ES-I3 (cell line): Measurements from ENCODE around the gene PRKD1.
"Not testable (repeated sequence)": the region's sequence is repeated elsewhere in the genome, so short reads cannot be mapped to it uniquely, and the experiment has no call there.

Experiments
- H3K36me3 ChIP-seq: 2 replicates; pipeline ENCODE4 v1.6.1; 2013; ENCODE audit warnings: mild to moderate bottlenecking, low read length, control low read depth, moderate library complexity; ENCODE audit not compliant: insufficient read depth
- H3K4me1 ChIP-seq: 2 replicates; pipeline ENCODE4 v1.6.1; 2013; ENCODE audit warnings: mild to moderate bottlenecking, control low read depth, low read length; ENCODE audit not compliant: insufficient read depth
- H3K9ac ChIP-seq: 2 replicates; pipeline ENCODE4 v1.6.1; 2013; ENCODE audit warnings: low read depth, mild to moderate bottlenecking, low read length, moderate library complexity
- H3K9me3 ChIP-seq: 2 replicates; pipeline ENCODE4 v1.6.1; 2013; ENCODE audit warnings: mild to moderate bottlenecking, low read length, moderate library complexity; ENCODE audit not compliant: control insufficient read depth, insufficient read depth

PRKD1 gene

GRCh38 chr14:29706700-29707099 is 220.9 kb downstream of the PRKD1 start:
- Histone ChIP-seq H3K36me3 (no peaks in the 10 kb centered on the region), H3K4me1 (no peaks in the 10 kb centered on the region), H3K9ac (no peak overlapping the region), H3K9me3 (no peaks in the 10 kb centered on the region)

DNA sequence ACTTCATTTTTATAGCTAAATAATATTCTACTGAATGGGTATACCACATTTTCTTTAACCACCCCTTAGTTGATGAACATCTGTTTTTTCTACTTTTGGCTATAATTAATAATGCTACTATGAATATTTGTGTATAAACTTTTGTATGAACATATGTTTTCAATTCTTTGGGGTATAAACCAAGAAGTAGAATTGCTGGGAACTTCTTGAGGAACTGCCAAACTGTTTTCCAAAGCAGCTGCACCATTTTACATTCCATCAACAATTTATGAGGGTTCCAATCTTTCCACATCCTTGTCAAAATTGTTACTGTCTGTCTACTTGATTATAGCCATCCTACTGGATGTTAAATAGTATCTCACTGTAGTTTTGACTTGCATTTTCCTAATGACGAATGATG is 221.8 kb downstream of the PRKD1 start:
- H3K9ac ChIP-seq: no peak overlapping the region
- no peaks in the 10 kb centered on the region for H3K9me3 ChIP-seq
- H3K4me1 ChIP-seq: no peaks in the 10 kb centered on the region
- no peaks in the 10 kb centered on the region for H3K36me3 ChIP-seq

DNA sequence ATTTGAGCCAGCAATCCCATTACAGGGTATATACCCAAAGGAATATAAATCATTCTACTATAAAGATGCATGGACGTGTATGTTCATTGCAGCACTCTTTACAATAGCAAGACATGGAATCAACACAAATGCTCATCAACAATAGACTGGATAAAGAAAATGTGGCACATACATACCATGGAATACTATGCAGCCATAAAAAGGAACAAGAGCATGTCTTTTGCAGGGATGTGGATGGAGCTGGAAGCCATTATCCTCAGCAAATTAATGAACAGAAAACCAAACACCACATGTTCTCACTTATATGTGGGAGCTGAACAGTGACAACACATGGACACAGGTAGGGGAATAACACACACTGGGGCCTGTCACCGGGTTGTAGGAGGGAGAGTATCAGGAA is 238.1 kb downstream of the PRKD1 start:
- not testable (repeated sequence) for H3K36me3 ChIP-seq, H3K9ac ChIP-seq, H3K9me3 ChIP-seq, H3K4me1 ChIP-seq

GRCh38 chr14:29687866-29688265 is 239.8 kb downstream of the PRKD1 start:
- Histone ChIP-seq H3K36me3 (no peaks in the 10 kb centered on the region), H3K4me1 (no peaks in the 10 kb centered on the region), H3K9me3 (no peaks in the 10 kb centered on the region), H3K9ac (no peak overlapping the region)

GRCh38 chr14:29687071-29687765 is 240.4 kb downstream of the PRKD1 start:
- H3K9me3 ChIP-seq: no peaks in the 10 kb centered on the region
- H3K4me1 ChIP-seq: no peaks in the 10 kb centered on the region
- H3K36me3 ChIP-seq: no peaks in the 10 kb centered on the region
- no peak overlapping the region for H3K9ac ChIP-seq

DNA sequence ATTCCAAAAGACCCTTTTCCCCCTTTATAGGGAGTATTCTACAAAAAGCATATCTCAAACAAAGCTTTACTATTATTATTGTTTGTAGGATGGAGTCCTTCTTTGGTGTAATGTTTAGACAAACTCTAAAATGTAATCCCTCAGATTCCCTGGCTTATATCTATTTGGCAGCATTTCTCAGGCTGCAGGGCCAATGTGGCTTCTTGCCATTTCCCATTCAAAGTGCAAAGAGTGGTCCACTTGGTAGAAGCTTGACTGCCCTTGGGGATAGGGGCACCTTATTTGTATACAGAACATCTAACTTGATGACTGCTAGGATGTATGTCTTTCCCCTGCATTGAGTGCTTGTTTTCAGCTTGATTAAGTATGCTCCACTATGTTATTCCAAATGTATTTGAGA is 242.7 kb downstream of the PRKD1 start:
- H3K9me3 ChIP-seq: no peaks in the 10 kb centered on the region
- no peaks in the 10 kb centered on the region for H3K4me1 ChIP-seq
- H3K36me3 ChIP-seq: no peaks in the 10 kb centered on the region
- no peak overlapping the region for H3K9ac ChIP-seq

DNA sequence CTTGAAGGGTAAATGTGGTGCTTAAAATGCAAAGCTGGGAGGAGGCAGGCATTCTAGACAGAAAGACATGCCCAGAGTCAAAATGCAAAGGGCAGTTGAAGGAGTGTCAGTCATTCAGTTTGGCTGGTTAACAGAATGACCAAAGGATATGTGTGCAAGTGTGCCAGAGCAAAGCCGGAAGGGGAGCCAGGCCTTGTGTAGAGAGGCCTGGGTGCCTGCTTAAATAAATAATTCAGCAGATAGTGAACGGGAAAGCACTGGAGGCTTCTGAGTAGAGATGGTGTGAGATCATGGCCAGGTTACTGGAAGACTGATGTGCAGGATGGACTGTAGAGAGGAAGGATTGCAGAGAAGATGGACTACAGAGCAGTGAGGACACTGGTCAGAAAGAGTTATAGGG is 244.9 kb downstream of the PRKD1 start:
- Histone ChIP-seq H3K36me3 (no peaks in the 10 kb centered on the region), H3K9me3 (no peaks in the 10 kb centered on the region), H3K9ac (no peak overlapping the region), H3K4me1 (no peaks in the 10 kb centered on the region)

GRCh38 chr14:29681316-29681715 is 246.3 kb downstream of the PRKD1 start:
- Histone ChIP-seq H3K4me1 (no peaks in the 10 kb centered on the region), H3K9ac (no peak overlapping the region), H3K36me3 (no peaks in the 10 kb centered on the region), H3K9me3 (no peaks in the 10 kb centered on the region)

GRCh38 chr14:29674566-29675285 is 252.9 kb downstream of the PRKD1 start:
- Histone ChIP-seq H3K9ac (no peak overlapping the region), H3K9me3 (no peaks in the 10 kb centered on the region), H3K4me1 (no peaks in the 10 kb centered on the region), H3K36me3 (no peaks in the 10 kb centered on the region)

DNA sequence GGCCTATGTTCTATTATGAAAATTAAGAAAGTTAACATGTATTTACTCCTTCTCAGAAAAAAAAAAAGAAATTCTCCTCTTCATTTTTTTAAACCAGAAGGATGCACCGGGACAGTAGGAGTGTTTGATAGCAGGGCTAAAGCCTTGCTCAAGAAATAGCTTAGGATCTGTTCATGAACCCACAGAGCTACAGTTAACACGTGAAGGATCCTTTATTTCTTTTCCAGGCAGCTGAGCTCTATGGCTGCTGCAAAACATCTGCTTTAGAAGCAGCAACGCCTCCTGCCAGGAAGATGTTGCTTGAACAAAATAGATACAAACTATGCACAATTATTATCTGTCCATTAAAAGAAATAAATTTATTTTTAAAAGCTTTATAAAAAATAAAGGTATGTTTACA is 254.8 kb downstream of the PRKD1 start:
- H3K9ac ChIP-seq: no peak overlapping the region
- no peaks in the 10 kb centered on the region for H3K9me3 ChIP-seq
- H3K4me1 ChIP-seq: no peaks in the 10 kb centered on the region; the same call in 1 of the 2 replicates
- H3K36me3 ChIP-seq: no peaks in the 10 kb centered on the region

GRCh38 chr14:29671034-29671433 is 256.6 kb downstream of the PRKD1 start:
- Histone ChIP-seq H3K4me1 (no peaks in the 10 kb centered on the region; the same call in 1 of the 2 replicates), H3K36me3 (no peaks in the 10 kb centered on the region), H3K9ac (no peak overlapping the region), H3K9me3 (no peaks in the 10 kb centered on the region)

- H3K4me1 ChIP-seq: peaks cover 2% of the 10 kb centered on the region
- H3K9me3 ChIP-seq: no peaks in the 10 kb centered on the region
- no peaks in the 10 kb centered on the region for H3K36me3 ChIP-seq
- no peak overlapping the region for H3K9ac ChIP-seq
Measured at GRCh38 chr14:29668201-29668600, 259.4 kb downstream of the PRKD1 start.

- Histone ChIP-seq H3K36me3 (no peaks in the 10 kb centered on the region), H3K9me3 (no peaks in the 10 kb centered on the region), H3K9ac (no peak overlapping the region), H3K4me1 (peaks cover 4% of the 10 kb centered on the region)
Measured at GRCh38 chr14:29664515-29664914, 263.1 kb downstream of the PRKD1 start.

DNA sequence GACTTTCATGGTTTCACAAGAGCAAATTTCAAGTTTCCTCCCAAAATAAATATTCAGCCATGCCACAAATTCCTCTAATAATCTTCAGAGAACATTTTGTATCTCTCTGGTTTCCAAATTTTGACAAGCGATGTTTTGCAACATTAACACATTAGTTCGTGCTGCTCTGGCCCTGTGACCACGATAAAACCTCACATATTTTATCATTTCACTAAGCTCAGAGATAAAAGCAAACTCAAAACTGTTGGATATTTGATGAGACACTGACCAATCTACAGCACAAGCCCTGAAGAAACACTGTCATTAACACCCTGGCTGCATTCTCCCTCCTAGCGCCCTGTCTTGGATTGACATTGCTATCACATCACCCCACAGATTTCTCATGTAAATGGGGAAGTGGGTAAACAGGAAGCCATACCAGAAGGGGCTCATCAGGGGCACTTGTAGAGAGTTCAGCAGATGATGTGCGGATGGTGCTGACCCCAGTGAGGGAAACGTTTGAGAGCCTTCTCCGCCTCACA is 264.3 kb downstream of the PRKD1 start:
- Histone ChIP-seq H3K9ac (no peak overlapping the region), H3K4me1 (peaks cover 4% of the 10 kb centered on the region), H3K36me3 (no peaks in the 10 kb centered on the region), H3K9me3 (no peaks in the 10 kb centered on the region)

GRCh38 chr14:29654901-29655550 is 272.6 kb downstream of the PRKD1 start:
- Histone ChIP-seq H3K36me3 (no peaks in the 10 kb centered on the region), H3K4me1 (no peaks in the 10 kb centered on the region), H3K9ac (no peak overlapping the region), H3K9me3 (no peaks in the 10 kb centered on the region; the same call in 1 of the 2 replicates)
